Sigmoid colon (tissue), 3 donors: ENCODE measurements around the gene PSD4.

Experiments used
- CTCF ChIP-seq, 4 experiments: fragments of 450-650 bp in 3 of 4; fragments of 200-600 bp in 1 of 4; IDR thresholded peaks; one replicate each; pipeline ENCODE4 v1.5.1; 2016 to 2019; ENCODE audit warnings: antibody characterized with exemption in 4 of 4, mild to moderate bottlenecking in 3 of 4, moderate library complexity in 2 of 4
- POLR2A ChIP-seq, 2 donors: fragments of 450-650 bp; IDR thresholded peaks; one replicate each; pipeline ENCODE4 v1.6.1; 2016; ENCODE audit warnings: antibody characterized with exemption in 2 of 2, mild to moderate bottlenecking in 2 of 2, moderate library complexity in 2 of 2

GRCh38 chr2:113227698-113228097 lies 53.9 kb downstream of the PSD4 start:
- no peak for TF ChIP-seq CTCF (IDR thresholded peaks at IDR 0.05)
- no peak for TF ChIP-seq POLR2A (IDR thresholded peaks at IDR 0.05)
